IMR-90 (cell line): ENCODE results near the gene DGKD. TPM values are rescaled to one million over a fixed set of nuclear protein-coding genes. Genes with fewer than 3 reads are reported as not detected.

Experiments used
- ATAC-seq: fragments of 200-7000 bp; cut with Tn5 transposase; 2 replicates; pipeline ENCODE4 v1.9.1; 2020; ENCODE audit warnings: low read depth, mild to moderate bottlenecking, moderate library complexity
- BruUV-seq: library from RNA; stranded (reverse); fragments of 400-500 nt; replicated peaks from 2 replicates; lab custom pipeline; 2021; lab: Mats Ljungman, UMichigan
- CTCF ChIA-PET: fragments of 300-600 bp; formaldehyde crosslinking; extraction: SDS; loops from one replicate; lab custom pipeline; 2021; ENCODE audit warnings: antibody characterized with exemption; lab: Yijun Ruan, JAX
- POLR2A ChIA-PET: fragments of 300-600 bp; sonication (Branson Sonifier 250); formaldehyde crosslinking; loops from one replicate; lab custom pipeline; 2022; ENCODE audit warnings: antibody characterized with exemption; ENCODE audit not compliant: unreplicated experiment; lab: Charles Lee
- DNase-seq: peaks from one replicate; pipeline ENCODE4 v3.0.0; 2013
- H2AFZ ChIP-seq: replicated peaks from 2 replicates; pipeline ENCODE3; 2013; ENCODE audit warnings: low read length, mild to moderate bottlenecking; ENCODE audit not compliant: poor library complexity
- H2AK5ac ChIP-seq: 2 replicates; pipeline ENCODE4 v1.6.1; 2013; ENCODE audit warnings: low read depth, low read length, inconsistent platforms
- H2AK9ac ChIP-seq: replicated peaks from 2 replicates; pipeline ENCODE3; 2013; ENCODE audit warnings: mild to moderate bottlenecking, low read depth, low read length, moderate library complexity; ENCODE audit not compliant: poor library complexity
- H2BK120ac ChIP-seq: 2 replicates; pipeline ENCODE4 v1.6.1; 2013; ENCODE audit warnings: low read depth, low read length, inconsistent platforms
- H2BK15ac ChIP-seq: 3 replicates; pipeline ENCODE4 v1.6.1; 2013; ENCODE audit warnings: low read depth, low read length, inconsistent platforms
- H2BK20ac ChIP-seq: 2 replicates; pipeline ENCODE4 v1.6.1; 2013; ENCODE audit warnings: low read depth, mild to moderate bottlenecking, inconsistent platforms, low read length, moderate library complexity
- H2BK5ac ChIP-seq: 2 replicates; pipeline ENCODE4 v1.6.1; 2013; ENCODE audit warnings: mild to moderate bottlenecking, low read depth, low read length, inconsistent platforms; ENCODE audit not compliant: poor library complexity, severe bottlenecking
- H3K14ac ChIP-seq: replicated peaks from 2 replicates; pipeline ENCODE4 v1.6.1; 2013; ENCODE audit warnings: low read depth, low read length, inconsistent platforms
- H3K18ac ChIP-seq: 2 replicates; pipeline ENCODE4 v1.6.1; 2013; ENCODE audit warnings: low read depth, low read length, control low read depth
- H3K23ac ChIP-seq: 2 replicates; pipeline ENCODE4 v1.6.1; 2013; ENCODE audit warnings: low read depth, low read length, inconsistent platforms
- H3K27ac ChIP-seq: 2 replicates; pipeline ENCODE4 v1.5.1; 2013; ENCODE audit warnings: mild to moderate bottlenecking, control low read depth, low read length; ENCODE audit not compliant: insufficient read depth
- H3K27me3 ChIP-seq: 2 replicates; pipeline ENCODE4 v1.6.1; 2013; ENCODE audit warnings: low read length; ENCODE audit not compliant: control insufficient read depth, insufficient read depth
- H3K36me3 ChIP-seq: 2 replicates; pipeline ENCODE4 v1.6.1; 2013; ENCODE audit warnings: low read length, mixed read lengths; ENCODE audit not compliant: control insufficient read depth, insufficient read depth
- H3K4ac ChIP-seq: 2 replicates; pipeline ENCODE4 v1.6.1; 2013; ENCODE audit warnings: low read depth, low read length, inconsistent platforms
- H3K4me1 ChIP-seq: 2 replicates; pipeline ENCODE4 v1.6.1; 2013; ENCODE audit warnings: low read length, mixed read lengths; ENCODE audit not compliant: control insufficient read depth, insufficient read depth
- H3K4me2 ChIP-seq: 2 replicates; pipeline ENCODE4 v1.6.1; 2013; ENCODE audit warnings: low read depth, mild to moderate bottlenecking, control low read depth, low read length, moderate library complexity
- H3K4me3 ChIP-seq: 2 replicates; pipeline ENCODE4 v1.5.1; 2013; ENCODE audit warnings: low read depth, mild to moderate bottlenecking, control low read depth, low read length, moderate library complexity; ENCODE audit not compliant: insufficient read depth
- H3K56ac ChIP-seq: 2 replicates; pipeline ENCODE4 v1.6.1; 2013; ENCODE audit warnings: low read length, inconsistent platforms; ENCODE audit not compliant: insufficient read depth; ENCODE audit errors: extremely low read depth
- H3K79me1 ChIP-seq, 2 experiments: 2 replicates each; pipeline ENCODE4 v1.6.1; 2013; ENCODE audit warnings: low read length in 2 of 2, inconsistent platforms in 1 of 2, low read depth in 1 of 2
- H3K9ac ChIP-seq: 2 replicates; pipeline ENCODE4 v1.6.1; 2013; ENCODE audit warnings: low read depth, low read length, control low read depth
- H3K9me1 ChIP-seq: 2 replicates; pipeline ENCODE4 v1.6.1; 2013; ENCODE audit warnings: low read length, inconsistent platforms; ENCODE audit not compliant: insufficient read depth
- H3K9me3 ChIP-seq: 2 replicates; pipeline ENCODE4 v1.6.1; 2013; ENCODE audit warnings: low read length; ENCODE audit not compliant: control insufficient read depth, insufficient read depth
- H4K20me1 ChIP-seq: 2 replicates; pipeline ENCODE4 v1.6.1; 2013; ENCODE audit warnings: low read length, inconsistent platforms; ENCODE audit not compliant: insufficient read depth
- H4K5ac ChIP-seq: 2 replicates; pipeline ENCODE4 v1.6.1; 2013; ENCODE audit warnings: mild to moderate bottlenecking, low read depth, low read length, control low read depth
- H4K8ac ChIP-seq, 2 experiments: 2 replicates each; pipeline ENCODE4 v1.6.1; 2013; ENCODE audit warnings: low read depth in 2 of 2, low read length in 2 of 2, control low read depth in 1 of 2, inconsistent platforms in 1 of 2
- H4K91ac ChIP-seq: 2 replicates; pipeline ENCODE4 v1.6.1; 2013; ENCODE audit warnings: low read depth, low read length, inconsistent platforms; ENCODE audit not compliant: insufficient read depth
- BHLHE40 ChIP-seq: fragments of 150-350 bp; IDR thresholded peaks from 2 replicates; pipeline ENCODE4 v1.6.1; 2016; ENCODE audit warnings: mild to moderate bottlenecking, low read depth, low read length
- POLR2A ChIP-seq: IDR thresholded peaks from 2 replicates; pipeline ENCODE4 v1.6.1; 2012; ENCODE audit warnings: mild to moderate bottlenecking, low read depth, low read length
- RFX5 ChIP-seq: IDR thresholded peaks from 2 replicates; pipeline ENCODE4 v1.8.0; 2012; ENCODE audit warnings: low read depth, mild to moderate bottlenecking, low read length, moderate library complexity
- SMC3 ChIP-seq: fragments of 150-350 bp; IDR thresholded peaks from 2 replicates; pipeline ENCODE4 v1.6.1; 2016; ENCODE audit warnings: low read depth, mild to moderate bottlenecking, antibody characterized with exemption, low read length, moderate library complexity
- WGBS, 2 experiments: methylation state at CpG; one replicate each; pipeline versions ENCODE4 v1.1.5 to v1.1.7; 2013; ENCODE audit warnings: missing lambda C conversion rate in 2 of 2; ENCODE audit not compliant: insufficient read length in 1 of 2; ENCODE audit errors: extremely low coverage in 2 of 2; 5-methylcytosine and 5-hydroxymethylcytosine counted together
- dilution Hi-C: fragments of 300-500 bp; cut with HindIII; formaldehyde crosslinking; loops from one replicate; pipeline ENCODE4 v1.14.3; 2018; ENCODE audit warnings: low sequenced_read_pairs; ENCODE audit not compliant: unreplicated experiment
- in situ Hi-C: fragments of 300-500 bp; cut with MboI; formaldehyde crosslinking; loops from 3 replicates; pipeline ENCODE4 v1.14.3; 2019; ENCODE audit warnings: low sequenced_read_pairs, inconsistent platforms, mixed read lengths
- intact Hi-C: fragments of 100-400 bp; cut with micrococcal nuclease; formaldehyde crosslinking; loops from 2 replicates; pipeline ENCODE4 v1.10.0; 2022
- polyA plus RNA-seq, 3 experiments: library from polyadenylated mRNA; depleted of rRNA; stranded (reverse); fragments of >200 nt; gene quantifications; 2 replicates each; pipeline ENCODE4 v1.2.3, GENCODE V29; 2012; ENCODE audit warnings: low replicate concordance in 1 of 3
- total RNA-seq: library from RNA; depleted of rRNA; stranded (reverse); fragments of >200 nt; gene quantifications from 2 replicates; pipeline ENCODE4 v1.2.3, GENCODE V29; 2012
- TF ChIP-seq, protein P1 (sequence below): fragments of 150-350 bp; IDR thresholded peaks from 2 replicates; pipeline ENCODE4 v1.6.1; 2016; ENCODE audit warnings: low read depth, mild to moderate bottlenecking, low read length, moderate library complexity, borderline replicate concordance
- TF ChIP-seq, protein P2 (sequence below): conservative IDR thresholded peaks from 2 replicates; pipeline ENCODE4 v1.5.1; 2012; ENCODE audit warnings: mild to moderate bottlenecking, low read depth, low read length, improper control_type of control experiment

DGKD gene
- total and polyA plus RNA-seq, 2 of the 4 experiments (the other 2 are of a cell fraction) = 6.5 to 10.1 TPM

DNA sequence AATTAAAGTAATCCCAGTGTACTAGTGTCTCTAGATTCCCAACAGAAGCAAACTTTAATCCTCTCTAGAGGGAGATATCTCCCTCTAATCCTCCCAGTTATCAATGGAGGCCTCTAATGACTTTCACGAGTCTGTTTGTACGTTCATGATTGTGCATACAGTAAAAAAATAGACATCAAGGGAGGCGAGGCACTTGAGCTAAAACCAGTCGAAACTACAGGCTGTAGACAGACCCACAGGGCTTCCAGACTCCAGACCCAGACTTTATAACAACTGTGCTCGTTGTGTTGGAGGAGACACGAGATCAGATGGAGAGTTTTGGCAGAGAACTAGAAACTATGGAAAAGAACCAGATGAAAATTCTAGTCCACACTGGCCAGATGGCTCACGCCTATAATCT is 7.0 kb downstream of the DGKD start:
- no peak overlapping the region for H3K27ac ChIP-seq
- intact Hi-C loops = no loop called here
- H2AK5ac ChIP-seq = no peak overlapping the region
- no peak overlapping the region for H4K5ac ChIP-seq
- H3K36me3 ChIP-seq = peaks cover 1% of the 10 kb centered on the region; the same call in 1 of the 2 replicates
- dilution Hi-C loops = no loop called here
- H2BK120ac ChIP-seq = no peak overlapping the region
- H3K9ac ChIP-seq = no peak overlapping the region
- CTCF ChIA-PET = no interaction called here
- POLR2A ChIA-PET = no interaction called here
- DNase-seq (no peak), ATAC-seq (no peak)
- H4K20me1 ChIP-seq = peaks cover 4% of the 10 kb centered on the region; the same call in 1 of the 2 replicates
- 83% methylated on average over 1 of the region's 7 CpGs; no CpG with 5 or more reads in 1 of the 2 experiments for WGBS, 2 experiments
- no peak overlapping the region for H4K8ac ChIP-seq
- in situ Hi-C loops = no loop called here
- H2AK9ac ChIP-seq = no peak overlapping the region
- no peak overlapping the region for H4K91ac ChIP-seq
- no peak overlapping the region for H3K23ac ChIP-seq
- H3K56ac ChIP-seq = no peak overlapping the region
- H3K9me3 ChIP-seq = no peaks in the 10 kb centered on the region
- H3K4me2 ChIP-seq = no peak overlapping the region
- H3K9me1 ChIP-seq = peaks cover 4% of the 10 kb centered on the region; the same call in 1 of the 2 replicates
- H3K27me3 ChIP-seq = no peaks in the 10 kb centered on the region
- H3K4ac ChIP-seq = no peak overlapping the region
- no peak overlapping the region for H2BK5ac ChIP-seq
- no peaks in the 10 kb centered on the region; the same call in 1 of the 2 replicates for H3K4me1 ChIP-seq
- no peak for TF ChIP-seq RFX5
- TF ChIP-seq BHLHE40 = no peak
- TF ChIP-seq, protein P1, sequence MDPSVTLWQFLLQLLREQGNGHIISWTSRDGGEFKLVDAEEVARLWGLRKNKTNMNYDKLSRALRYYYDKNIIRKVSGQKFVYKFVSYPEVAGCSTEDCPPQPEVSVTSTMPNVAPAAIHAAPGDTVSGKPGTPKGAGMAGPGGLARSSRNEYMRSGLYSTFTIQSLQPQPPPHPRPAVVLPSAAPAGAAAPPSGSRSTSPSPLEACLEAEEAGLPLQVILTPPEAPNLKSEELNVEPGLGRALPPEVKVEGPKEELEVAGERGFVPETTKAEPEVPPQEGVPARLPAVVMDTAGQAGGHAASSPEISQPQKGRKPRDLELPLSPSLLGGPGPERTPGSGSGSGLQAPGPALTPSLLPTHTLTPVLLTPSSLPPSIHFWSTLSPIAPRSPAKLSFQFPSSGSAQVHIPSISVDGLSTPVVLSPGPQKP = no peak
- no peak for TF ChIP-seq POLR2A
- TF ChIP-seq, protein P2, sequence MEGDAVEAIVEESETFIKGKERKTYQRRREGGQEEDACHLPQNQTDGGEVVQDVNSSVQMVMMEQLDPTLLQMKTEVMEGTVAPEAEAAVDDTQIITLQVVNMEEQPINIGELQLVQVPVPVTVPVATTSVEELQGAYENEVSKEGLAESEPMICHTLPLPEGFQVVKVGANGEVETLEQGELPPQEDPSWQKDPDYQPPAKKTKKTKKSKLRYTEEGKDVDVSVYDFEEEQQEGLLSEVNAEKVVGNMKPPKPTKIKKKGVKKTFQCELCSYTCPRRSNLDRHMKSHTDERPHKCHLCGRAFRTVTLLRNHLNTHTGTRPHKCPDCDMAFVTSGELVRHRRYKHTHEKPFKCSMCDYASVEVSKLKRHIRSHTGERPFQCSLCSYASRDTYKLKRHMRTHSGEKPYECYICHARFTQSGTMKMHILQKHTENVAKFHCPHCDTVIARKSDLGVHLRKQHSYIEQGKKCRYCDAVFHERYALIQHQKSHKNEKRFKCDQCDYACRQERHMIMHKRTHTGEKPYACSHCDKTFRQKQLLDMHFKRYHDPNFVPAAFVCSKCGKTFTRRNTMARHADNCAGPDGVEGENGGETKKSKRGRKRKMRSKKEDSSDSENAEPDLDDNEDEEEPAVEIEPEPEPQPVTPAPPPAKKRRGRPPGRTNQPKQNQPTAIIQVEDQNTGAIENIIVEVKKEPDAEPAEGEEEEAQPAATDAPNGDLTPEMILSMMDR = no peak
- no peak for TF ChIP-seq SMC3
- H2BK15ac ChIP-seq = no peak overlapping the region
- peaks cover 25 to 32% of the 10 kb centered on the region in 2 experiments for H3K79me1 ChIP-seq
- no peak overlapping the region for H3K4me3 ChIP-seq
- no peak overlapping the region for H3K18ac ChIP-seq
- no peak overlapping the region for H3K14ac ChIP-seq
- no peak overlapping the region for H2BK20ac ChIP-seq
- no peak overlapping the region for H2AFZ ChIP-seq
- no TSS peak for BruUV-seq
